WTC11 (cell line): ENCODE data around the gene STXBP2. TPM values are rescaled to one million over a fixed set of nuclear protein-coding genes. Genes with fewer than 3 reads are reported as not detected.

Source experiments
- ATAC-seq: fragments of 200-7000 bp; cut with Tn5 transposase; 2 replicates; pipeline ENCODE4 v1.10.0; 2021; ENCODE audit warnings: mild to moderate bottlenecking, moderate library complexity
- CTCF ChIA-PET: fragments of 300-600 bp; sonication (Branson Sonifier 250); formaldehyde crosslinking; loops from one replicate; lab custom pipeline; 2021; ENCODE audit warnings: antibody characterized with exemption; lab: Charles Lee
- POLR2A ChIA-PET: fragments of 350-600 bp; sonication (Branson Sonifier 250); formaldehyde crosslinking; loops from one replicate; lab custom pipeline; 2021; ENCODE audit warnings: antibody characterized with exemption; lab: Charles Lee
- DNase-seq: peaks from one replicate; pipeline ENCODE4 v3.0.0; 2021; ENCODE audit warnings: low spot score
- H3K27ac Mint-ChIP-seq: 2 replicates; pipeline ENCODE4 v1.8.0; 2021; ENCODE audit warnings: mixed read lengths
- H3K27me3 Mint-ChIP-seq: 2 replicates; pipeline ENCODE4 v1.8.0; 2021; ENCODE audit warnings: low read depth, mild to moderate bottlenecking, moderate library complexity, mixed read lengths
- H3K36me3 Mint-ChIP-seq: 2 replicates; pipeline ENCODE4 v1.8.0; 2021; ENCODE audit warnings: mixed read lengths
- H3K4me1 Mint-ChIP-seq: 2 replicates; pipeline ENCODE4 v1.8.0; 2022; ENCODE audit warnings: mixed read lengths
- H3K4me3 Mint-ChIP-seq: 2 replicates; pipeline ENCODE4 v1.8.0; 2021; ENCODE audit warnings: mild to moderate bottlenecking, moderate library complexity, mixed read lengths
- H3K9me3 Mint-ChIP-seq: 2 replicates; pipeline ENCODE4 v1.8.0; 2021; ENCODE audit warnings: mixed read lengths
- CREM ChIP-seq: sonication (generic); formaldehyde crosslinking; IDR thresholded peaks from 2 replicates; pipeline ENCODE4 v1.8.1; 2022; ENCODE audit warnings: mild to moderate bottlenecking, missing genetic modification reagents, moderate library complexity
- FOXK1 ChIP-seq: sonication (generic); formaldehyde crosslinking; IDR thresholded peaks from 2 replicates; pipeline ENCODE4 v1.8.0; 2022; ENCODE audit warnings: mild to moderate bottlenecking, moderate library complexity, missing genetic modification reagents
- GTF2I ChIP-seq: fragments of 250-450 bp; sonication (Bioruptor Pico); conservative IDR thresholded peaks from 2 replicates; pipeline ENCODE4 v1.4.0; 2021; ENCODE audit warnings: mild to moderate bottlenecking
- JUN ChIP-seq: sonication (generic); formaldehyde crosslinking; IDR thresholded peaks from 2 replicates; pipeline ENCODE4 v1.8.0; 2023; ENCODE audit warnings: mild to moderate bottlenecking, missing genetic modification reagents
- NFYB ChIP-seq: sonication (generic); formaldehyde crosslinking; conservative IDR thresholded peaks from 2 replicates; pipeline ENCODE4 v1.8.0; 2022; ENCODE audit warnings: low read depth, missing genetic modification reagents
- NR2C2 ChIP-seq: sonication (generic); formaldehyde crosslinking; IDR thresholded peaks from 2 replicates; pipeline ENCODE4 v1.8.0; 2022; ENCODE audit warnings: mild to moderate bottlenecking, missing genetic modification reagents
- RORB ChIP-seq: fragments of 250-450 bp; sonication (Bioruptor Pico); IDR thresholded peaks from 2 replicates; pipeline ENCODE4 v1.9.0; 2021; ENCODE audit warnings: mild to moderate bottlenecking
- SMAD4 ChIP-seq: sonication (generic); formaldehyde crosslinking; IDR thresholded peaks from 2 replicates; pipeline ENCODE4 v1.8.0; 2022; ENCODE audit warnings: mild to moderate bottlenecking, missing genetic modification reagents
- TP53 ChIP-seq: sonication (generic); formaldehyde crosslinking; IDR thresholded peaks from 2 replicates; pipeline ENCODE4 v1.8.1; 2023; ENCODE audit warnings: mild to moderate bottlenecking, missing genetic modification reagents
- ZNF317 ChIP-seq: sonication (generic); formaldehyde crosslinking; IDR thresholded peaks from 2 replicates; pipeline ENCODE4 v1.8.1; 2023; ENCODE audit warnings: low read depth, mild to moderate bottlenecking, moderate library complexity, missing genetic modification reagents, borderline replicate concordance
- ZNF416 ChIP-seq: fragments of 250-450 bp; sonication (Bioruptor Pico); IDR thresholded peaks from 2 replicates; pipeline ENCODE4 v1.9.0; 2021; ENCODE audit warnings: mild to moderate bottlenecking, inconsistent platforms
- total RNA-seq: library from RNA; stranded (reverse); gene quantifications from 3 replicates; pipeline ENCODE4 v1.2.3, GENCODE V29; 2021
- TF ChIP-seq, protein P1 (sequence below): sonication (generic); formaldehyde crosslinking; IDR thresholded peaks from 2 replicates; pipeline ENCODE4 v1.8.0; 2022; ENCODE audit warnings: mild to moderate bottlenecking, missing genetic modification reagents
- TF ChIP-seq, protein P2 (sequence below): sonication (generic); formaldehyde crosslinking; IDR thresholded peaks from 2 replicates; pipeline ENCODE4 v1.8.1; 2022; ENCODE audit warnings: low read depth, mild to moderate bottlenecking, moderate library complexity, missing genetic modification reagents, borderline replicate concordance
- TF ChIP-seq, protein P3 (sequence below): fragments of 250-450 bp; sonication (Bioruptor Pico); IDR thresholded peaks from 2 replicates; pipeline ENCODE4 v1.8.0; 2021; ENCODE audit warnings: mild to moderate bottlenecking
- TF ChIP-seq, protein P4 (sequence below): sonication (generic); formaldehyde crosslinking; IDR thresholded peaks from 2 replicates; pipeline ENCODE4 v1.8.1; 2023; ENCODE audit warnings: mild to moderate bottlenecking, missing genetic modification reagents, borderline replicate concordance
- TF ChIP-seq, protein P5 (sequence below): sonication (generic); formaldehyde crosslinking; IDR thresholded peaks from 2 replicates; pipeline ENCODE4 v1.8.1; 2023; ENCODE audit warnings: mild to moderate bottlenecking, missing genetic modification reagents
- TF ChIP-seq, protein P6 (sequence below): fragments of 250-450 bp; sonication (Bioruptor Pico); IDR thresholded peaks from 2 replicates; pipeline ENCODE4 v1.9.0; 2021; ENCODE audit warnings: mild to moderate bottlenecking
- TF ChIP-seq, protein P7 (sequence below): fragments of 250-450 bp; sonication (Bioruptor Pico); IDR thresholded peaks from 2 replicates; pipeline ENCODE4 v1.9.0; 2021; ENCODE audit warnings: mild to moderate bottlenecking

Gene STXBP2
- total RNA-seq, 1 experiment from 2014 or later, result 68.9 TPM

DNA sequence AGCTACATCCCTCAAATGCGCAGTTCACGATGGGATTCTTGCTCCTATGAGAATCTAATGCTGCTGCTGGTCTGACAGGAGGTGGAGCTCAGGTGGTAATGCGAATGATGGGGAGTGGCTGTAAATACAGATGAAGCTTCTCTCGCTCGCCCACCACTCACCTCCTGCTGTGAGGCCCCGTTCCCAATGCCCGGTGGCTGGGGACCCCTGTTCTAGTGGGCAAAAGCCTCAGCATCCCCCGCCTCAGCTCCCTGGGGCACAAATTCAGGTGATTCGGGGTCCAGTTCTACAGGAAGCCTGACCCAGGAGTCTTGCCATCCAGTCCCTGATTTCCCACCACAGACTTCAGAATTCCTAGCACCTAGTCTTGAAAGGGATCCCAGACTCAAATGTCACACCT, 35.6 kb downstream of the STXBP2 start:
- ATAC-seq (no peak), DNase-seq (no peak)
- Mint-ChIP-seq H3K27ac (no peak overlapping the region), H3K4me1 (peaks cover 13% of the 10 kb centered on the region), H3K27me3 (peaks cover 89% of the 10 kb centered on the region), H3K9me3 (peaks cover 5% of the 10 kb centered on the region), H3K4me3 (no peak overlapping the region), H3K36me3 (no peaks in the 10 kb centered on the region; the same call in 1 of the 2 replicates)
- ChIA-PET POLR2A (no interaction called here), CTCF (interaction anchor here (5.5 kb wide), 1 partner anchor 8 kb away, joined by 57 read pairs; the partner anchor contains the start of gene TRAPPC5)
- TF ChIP-seq, protein P1, sequence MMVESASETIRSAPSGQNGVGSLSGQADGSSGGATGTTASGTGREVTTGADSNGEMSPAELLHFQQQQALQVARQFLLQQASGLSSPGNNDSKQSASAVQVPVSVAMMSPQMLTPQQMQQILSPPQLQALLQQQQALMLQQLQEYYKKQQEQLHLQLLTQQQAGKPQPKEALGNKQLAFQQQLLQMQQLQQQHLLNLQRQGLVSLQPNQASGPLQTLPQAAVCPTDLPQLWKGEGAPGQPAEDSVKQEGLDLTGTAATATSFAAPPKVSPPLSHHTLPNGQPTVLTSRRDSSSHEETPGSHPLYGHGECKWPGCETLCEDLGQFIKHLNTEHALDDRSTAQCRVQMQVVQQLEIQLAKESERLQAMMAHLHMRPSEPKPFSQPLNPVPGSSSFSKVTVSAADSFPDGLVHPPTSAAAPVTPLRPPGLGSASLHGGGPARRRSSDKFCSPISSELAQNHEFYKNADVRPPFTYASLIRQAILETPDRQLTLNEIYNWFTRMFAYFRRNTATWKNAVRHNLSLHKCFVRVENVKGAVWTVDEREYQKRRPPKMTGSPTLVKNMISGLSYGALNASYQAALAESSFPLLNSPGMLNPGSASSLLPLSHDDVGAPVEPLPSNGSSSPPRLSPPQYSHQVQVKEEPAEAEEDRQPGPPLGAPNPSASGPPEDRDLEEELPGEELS (CRISPR knock-in tag), result no peak
- TF ChIP-seq, protein P2, sequence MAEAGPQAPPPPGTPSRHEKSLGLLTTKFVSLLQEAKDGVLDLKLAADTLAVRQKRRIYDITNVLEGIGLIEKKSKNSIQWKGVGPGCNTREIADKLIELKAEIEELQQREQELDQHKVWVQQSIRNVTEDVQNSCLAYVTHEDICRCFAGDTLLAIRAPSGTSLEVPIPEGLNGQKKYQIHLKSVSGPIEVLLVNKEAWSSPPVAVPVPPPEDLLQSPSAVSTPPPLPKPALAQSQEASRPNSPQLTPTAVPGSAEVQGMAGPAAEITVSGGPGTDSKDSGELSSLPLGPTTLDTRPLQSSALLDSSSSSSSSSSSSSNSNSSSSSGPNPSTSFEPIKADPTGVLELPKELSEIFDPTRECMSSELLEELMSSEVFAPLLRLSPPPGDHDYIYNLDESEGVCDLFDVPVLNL (CRISPR knock-in tag), result no peak
- TF ChIP-seq, protein P3, sequence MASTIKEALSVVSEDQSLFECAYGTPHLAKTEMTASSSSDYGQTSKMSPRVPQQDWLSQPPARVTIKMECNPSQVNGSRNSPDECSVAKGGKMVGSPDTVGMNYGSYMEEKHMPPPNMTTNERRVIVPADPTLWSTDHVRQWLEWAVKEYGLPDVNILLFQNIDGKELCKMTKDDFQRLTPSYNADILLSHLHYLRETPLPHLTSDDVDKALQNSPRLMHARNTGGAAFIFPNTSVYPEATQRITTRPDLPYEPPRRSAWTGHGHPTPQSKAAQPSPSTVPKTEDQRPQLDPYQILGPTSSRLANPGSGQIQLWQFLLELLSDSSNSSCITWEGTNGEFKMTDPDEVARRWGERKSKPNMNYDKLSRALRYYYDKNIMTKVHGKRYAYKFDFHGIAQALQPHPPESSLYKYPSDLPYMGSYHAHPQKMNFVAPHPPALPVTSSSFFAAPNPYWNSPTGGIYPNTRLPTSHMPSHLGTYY, result no peak
- no peak for TF ChIP-seq TP53
- TF ChIP-seq RORB (CRISPR knock-in tag), result no peak
- no peak for TF ChIP-seq GTF2I (CRISPR knock-in tag)
- TF ChIP-seq, protein P4, sequence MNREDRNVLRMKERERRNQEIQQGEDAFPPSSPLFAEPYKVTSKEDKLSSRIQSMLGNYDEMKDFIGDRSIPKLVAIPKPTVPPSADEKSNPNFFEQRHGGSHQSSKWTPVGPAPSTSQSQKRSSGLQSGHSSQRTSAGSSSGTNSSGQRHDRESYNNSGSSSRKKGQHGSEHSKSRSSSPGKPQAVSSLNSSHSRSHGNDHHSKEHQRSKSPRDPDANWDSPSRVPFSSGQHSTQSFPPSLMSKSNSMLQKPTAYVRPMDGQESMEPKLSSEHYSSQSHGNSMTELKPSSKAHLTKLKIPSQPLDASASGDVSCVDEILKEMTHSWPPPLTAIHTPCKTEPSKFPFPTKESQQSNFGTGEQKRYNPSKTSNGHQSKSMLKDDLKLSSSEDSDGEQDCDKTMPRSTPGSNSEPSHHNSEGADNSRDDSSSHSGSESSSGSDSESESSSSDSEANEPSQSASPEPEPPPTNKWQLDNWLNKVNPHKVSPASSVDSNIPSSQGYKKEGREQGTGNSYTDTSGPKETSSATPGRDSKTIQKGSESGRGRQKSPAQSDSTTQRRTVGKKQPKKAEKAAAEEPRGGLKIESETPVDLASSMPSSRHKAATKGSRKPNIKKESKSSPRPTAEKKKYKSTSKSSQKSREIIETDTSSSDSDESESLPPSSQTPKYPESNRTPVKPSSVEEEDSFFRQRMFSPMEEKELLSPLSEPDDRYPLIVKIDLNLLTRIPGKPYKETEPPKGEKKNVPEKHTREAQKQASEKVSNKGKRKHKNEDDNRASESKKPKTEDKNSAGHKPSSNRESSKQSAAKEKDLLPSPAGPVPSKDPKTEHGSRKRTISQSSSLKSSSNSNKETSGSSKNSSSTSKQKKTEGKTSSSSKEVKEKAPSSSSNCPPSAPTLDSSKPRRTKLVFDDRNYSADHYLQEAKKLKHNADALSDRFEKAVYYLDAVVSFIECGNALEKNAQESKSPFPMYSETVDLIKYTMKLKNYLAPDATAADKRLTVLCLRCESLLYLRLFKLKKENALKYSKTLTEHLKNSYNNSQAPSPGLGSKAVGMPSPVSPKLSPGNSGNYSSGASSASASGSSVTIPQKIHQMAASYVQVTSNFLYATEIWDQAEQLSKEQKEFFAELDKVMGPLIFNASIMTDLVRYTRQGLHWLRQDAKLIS (CRISPR knock-in tag), result no peak
- no peak for TF ChIP-seq JUN (CRISPR knock-in tag)
- TF ChIP-seq, protein P5, sequence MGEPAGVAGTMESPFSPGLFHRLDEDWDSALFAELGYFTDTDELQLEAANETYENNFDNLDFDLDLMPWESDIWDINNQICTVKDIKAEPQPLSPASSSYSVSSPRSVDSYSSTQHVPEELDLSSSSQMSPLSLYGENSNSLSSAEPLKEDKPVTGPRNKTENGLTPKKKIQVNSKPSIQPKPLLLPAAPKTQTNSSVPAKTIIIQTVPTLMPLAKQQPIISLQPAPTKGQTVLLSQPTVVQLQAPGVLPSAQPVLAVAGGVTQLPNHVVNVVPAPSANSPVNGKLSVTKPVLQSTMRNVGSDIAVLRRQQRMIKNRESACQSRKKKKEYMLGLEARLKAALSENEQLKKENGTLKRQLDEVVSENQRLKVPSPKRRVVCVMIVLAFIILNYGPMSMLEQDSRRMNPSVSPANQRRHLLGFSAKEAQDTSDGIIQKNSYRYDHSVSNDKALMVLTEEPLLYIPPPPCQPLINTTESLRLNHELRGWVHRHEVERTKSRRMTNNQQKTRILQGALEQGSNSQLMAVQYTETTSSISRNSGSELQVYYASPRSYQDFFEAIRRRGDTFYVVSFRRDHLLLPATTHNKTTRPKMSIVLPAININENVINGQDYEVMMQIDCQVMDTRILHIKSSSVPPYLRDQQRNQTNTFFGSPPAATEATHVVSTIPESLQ, result no peak
- no peak for TF ChIP-seq CREM
- no peak for TF ChIP-seq ZNF416
- no peak for TF ChIP-seq NR2C2 (CRISPR knock-in tag)
- no peak for TF ChIP-seq SMAD4
- TF ChIP-seq, protein P6, sequence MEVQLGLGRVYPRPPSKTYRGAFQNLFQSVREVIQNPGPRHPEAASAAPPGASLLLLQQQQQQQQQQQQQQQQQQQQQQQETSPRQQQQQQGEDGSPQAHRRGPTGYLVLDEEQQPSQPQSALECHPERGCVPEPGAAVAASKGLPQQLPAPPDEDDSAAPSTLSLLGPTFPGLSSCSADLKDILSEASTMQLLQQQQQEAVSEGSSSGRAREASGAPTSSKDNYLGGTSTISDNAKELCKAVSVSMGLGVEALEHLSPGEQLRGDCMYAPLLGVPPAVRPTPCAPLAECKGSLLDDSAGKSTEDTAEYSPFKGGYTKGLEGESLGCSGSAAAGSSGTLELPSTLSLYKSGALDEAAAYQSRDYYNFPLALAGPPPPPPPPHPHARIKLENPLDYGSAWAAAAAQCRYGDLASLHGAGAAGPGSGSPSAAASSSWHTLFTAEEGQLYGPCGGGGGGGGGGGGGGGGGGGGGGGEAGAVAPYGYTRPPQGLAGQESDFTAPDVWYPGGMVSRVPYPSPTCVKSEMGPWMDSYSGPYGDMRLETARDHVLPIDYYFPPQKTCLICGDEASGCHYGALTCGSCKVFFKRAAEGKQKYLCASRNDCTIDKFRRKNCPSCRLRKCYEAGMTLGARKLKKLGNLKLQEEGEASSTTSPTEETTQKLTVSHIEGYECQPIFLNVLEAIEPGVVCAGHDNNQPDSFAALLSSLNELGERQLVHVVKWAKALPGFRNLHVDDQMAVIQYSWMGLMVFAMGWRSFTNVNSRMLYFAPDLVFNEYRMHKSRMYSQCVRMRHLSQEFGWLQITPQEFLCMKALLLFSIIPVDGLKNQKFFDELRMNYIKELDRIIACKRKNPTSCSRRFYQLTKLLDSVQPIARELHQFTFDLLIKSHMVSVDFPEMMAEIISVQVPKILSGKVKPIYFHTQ (CRISPR knock-in tag), result no peak
- TF ChIP-seq FOXK1, result no peak
- TF ChIP-seq, protein P7, sequence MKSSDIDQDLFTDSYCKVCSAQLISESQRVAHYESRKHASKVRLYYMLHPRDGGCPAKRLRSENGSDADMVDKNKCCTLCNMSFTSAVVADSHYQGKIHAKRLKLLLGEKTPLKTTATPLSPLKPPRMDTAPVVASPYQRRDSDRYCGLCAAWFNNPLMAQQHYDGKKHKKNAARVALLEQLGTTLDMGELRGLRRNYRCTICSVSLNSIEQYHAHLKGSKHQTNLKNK (CRISPR knock-in tag), result no peak
- no peak for TF ChIP-seq NFYB (CRISPR knock-in tag)
- no peak for TF ChIP-seq ZNF317
